Spleen (tissue), 13 donors: Measurements from ENCODE around the gene DMAC2L. TPM values are rescaled to one million over a fixed set of nuclear protein-coding genes. Genes with fewer than 3 reads are reported as not detected.

Experiments used
- DNase-seq: peaks from one replicate; pipeline ENCODE4 v3.0.0-alpha.2; 2020
- H3K27ac ChIP-seq, 8 donors: fragments of 200-600 bp; sonication (generic) in 7 of 8; 1 replicate in 4 of 8; 2 replicates in 4 of 8; pipeline versions ENCODE4 v1.5.0 to v1.8.0; 2016 to 2021; ENCODE audit warnings: inconsistent platforms in 4 of 8, mild to moderate bottlenecking in 4 of 8, moderate library complexity in 1 of 8
- H3K27me3 ChIP-seq, 7 donors: fragments of 200-600 bp; sonication (generic) in 6 of 7; replicated peaks in 1 of 7; 1 replicate in 4 of 7; 2 replicates in 3 of 7; pipeline versions ENCODE4 v1.5.0 to v1.8.0; 2016 to 2021; ENCODE audit warnings: inconsistent platforms in 3 of 7, mild to moderate bottlenecking in 1 of 7
- H3K36me3 ChIP-seq, 6 donors: fragments of 200-600 bp; sonication (generic) in 5 of 6; 1 replicate in 4 of 6; 2 replicates in 2 of 6; pipeline versions ENCODE4 v1.5.0 to v1.8.0; 2016 to 2021; ENCODE audit warnings: inconsistent platforms in 2 of 6
- H3K4me1 ChIP-seq, 6 donors: fragments of 200-600 bp; sonication (generic) in 5 of 6; 1 replicate in 3 of 6; 2 replicates in 3 of 6; pipeline versions ENCODE4 v1.5.0 to v1.8.0; 2016 to 2021; ENCODE audit warnings: inconsistent platforms in 3 of 6
- H3K4me3 ChIP-seq, 8 donors: fragments of 200-600 bp; sonication (generic) in 7 of 8; 1 replicate in 4 of 8; 2 replicates in 4 of 8; pipeline versions ENCODE4 v1.5.0 to v1.8.0; 2016 to 2021; ENCODE audit warnings: inconsistent platforms in 4 of 8, mild to moderate bottlenecking in 4 of 8, moderate library complexity in 2 of 8
- H3K9me3 ChIP-seq, 8 donors: fragments of 200-600 bp; sonication (generic) in 7 of 8; 1 replicate in 4 of 8; 2 replicates in 4 of 8; pipeline versions ENCODE4 v1.5.0 to v1.8.0; 2016 to 2021; ENCODE audit warnings: inconsistent platforms in 4 of 8
- CTCF ChIP-seq, 11 experiments: fragments of 200-600 bp in 7 of 11; fragments of 450-650 bp in 4 of 11; sonication (generic) in 4 of 11; IDR thresholded peaks in 8 of 11; conservative IDR thresholded peaks in 3 of 11; 1 replicate in 7 of 11; 2 replicates in 4 of 11; pipeline versions ENCODE4 v1.4.0 to v1.8.0; 2016 to 2021; ENCODE audit warnings: antibody characterized with exemption in 11 of 11, inconsistent platforms in 4 of 11, mild to moderate bottlenecking in 1 of 11
- POLR2A ChIP-seq, 3 donors: fragments of 450-650 bp; IDR thresholded peaks; one replicate each; pipeline ENCODE4 v1.5.1; 2017; ENCODE audit warnings: antibody characterized with exemption in 3 of 3, mild to moderate bottlenecking in 1 of 3
- POLR2AphosphoS5 ChIP-seq, 3 donors: sonication (generic); formaldehyde crosslinking; IDR thresholded peaks; one replicate each; pipeline ENCODE4 v1.5.1; 2017; ENCODE audit warnings: antibody characterized with exemption in 3 of 3
- WGBS, 5 donors: extraction: QIAGEN DNeasy Blood & Tissue Kit in 3 of 5; methylation state at CpG; one replicate each; pipeline versions ENCODE4 v1.1.5 to v1.1.7; 2013 to 2018; 5-methylcytosine and 5-hydroxymethylcytosine counted together
- intact Hi-C: fragments of 100-400 bp; cut with DNase I; formaldehyde crosslinking; loops from one replicate; pipeline ENCODE4 v1.15.0; 2023; ENCODE audit warnings: low total_unique reads
- long read RNA-seq, 2 donors: transcript quantifications; one replicate each; lab custom pipeline, GENCODE V29; 2026
- polyA plus RNA-seq, 3 donors: library from polyadenylated mRNA; stranded (reverse); fragments of 200-250 nt; gene quantifications; one replicate each; pipeline ENCODE4 v1.2.1, GENCODE V29; 2013
- total RNA-seq, 7 donors: library from RNA; depleted of rRNA in 3 of 7; stranded (reverse); fragments of >200 nt in 3 of 7; fragmentation: NEBNext Ultra II Directional in 4 of 7; extraction: Animal tissue kit (Norgen Biotek cat#: 25700) in 4 of 7; gene quantifications; one replicate each; pipeline versions ENCODE4 v1.1.0 to v1.2.1, GENCODE V29; 2016 to 2021
- donor health status: healthy with polysubstance abuse.
- donor health status: DM: no; HTN: no; CAD: no; lungs with moderate emphysema.
- donor health status: DM: no; HTN: no; CAD: no.
- donor health status: Bipolar disorder and iron deficiency.
- donor health status: healthy.
- donor health status: DM: no; HTN: no; CAD: no.
- donor health status: DM: yes; HTN: yes; CAD: no.

Gene DMAC2L, protein sequence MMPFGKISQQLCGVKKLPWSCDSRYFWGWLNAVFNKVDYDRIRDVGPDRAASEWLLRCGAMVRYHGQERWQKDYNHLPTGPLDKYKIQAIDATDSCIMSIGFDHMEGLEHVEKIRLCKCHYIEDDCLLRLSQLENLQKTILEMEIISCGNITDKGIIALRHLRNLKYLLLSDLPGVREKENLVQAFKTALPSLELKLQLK
- total RNA-seq: 10 to 100 TPM; 10.0 to 24.7 (median 20.5) TPM
- 10 to 100 TPM; 15.7 to 17.0 (median 17.0) TPM for polyA plus RNA-seq
- long read RNA-seq, donor 1, transcript ATP5S-207 (5 exons, 2,008 nt): major isoform, 5 of 7 reads
- long read RNA-seq, donor 1, partial matches to known transcripts: 0 of 7 reads
- long read RNA-seq, donor 1, other reads (novel, unspliced or antisense): 0 of 7 reads
- long read RNA-seq, donor 2, partial matches to known transcripts: 0 of 4 reads
- long read RNA-seq, donor 2, other reads (novel, unspliced or antisense): 0 of 4 reads

DNA sequence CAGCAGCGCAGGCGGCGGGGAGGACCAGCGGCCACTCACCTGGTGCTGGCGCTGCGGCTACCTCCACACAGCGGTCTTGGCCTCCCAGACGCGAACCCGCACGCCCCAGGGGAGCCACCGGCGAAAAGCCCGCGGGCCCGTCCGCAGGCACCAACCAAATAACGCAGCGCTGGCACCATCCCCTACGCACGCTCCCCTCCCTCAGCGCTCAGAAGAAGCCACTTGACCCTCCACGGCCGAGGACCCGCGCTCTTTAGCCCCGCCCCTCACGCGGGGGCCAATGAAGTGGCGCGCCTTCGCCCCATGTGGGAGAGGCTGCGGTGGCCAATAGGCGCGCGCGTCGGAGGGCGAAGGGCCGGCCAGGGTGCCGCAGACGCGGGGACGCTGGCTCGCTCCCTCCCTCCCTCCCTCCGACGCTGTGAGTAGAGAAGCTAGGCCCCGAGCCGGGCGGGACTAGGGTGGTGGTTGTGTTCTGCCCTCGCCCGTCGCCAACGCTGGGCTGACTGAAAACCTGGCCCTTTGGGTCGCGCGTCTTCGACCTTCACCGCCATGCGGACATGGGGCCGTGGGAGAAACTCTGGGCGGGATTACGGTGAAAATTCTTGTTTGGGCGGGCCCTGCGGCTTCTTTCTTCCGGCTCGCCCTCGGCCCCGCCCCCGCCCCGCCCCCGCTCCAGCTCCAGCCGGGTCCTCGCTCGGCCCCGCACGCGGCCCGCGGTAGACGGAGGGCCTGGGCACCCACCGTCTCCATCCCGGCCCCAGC is at the start of gene DMAC2L, which contains the start of gene L2HGDH:
DMAC2L (plus strand) TSS at position 353 of the 762 bp plus-strand sequence. CDS start 9,164 bp downstream, outside the sequence.
L2HGDH (minus strand) TSS at position 258 of the 762 bp plus-strand sequence; CDS start at position 179, 79 bp downstream.
- peak within 1 kb of the TSS; percentile 90 to 98 (median 93) for H3K27ac ChIP-seq
- H3K9me3 ChIP-seq: no peaks in the 10 kb centered on the region
- peaks cover 0 to 9% (median 0%) of the 10 kb centered on the region in 6 donors for H3K36me3 ChIP-seq
- peaks cover 10 to 41% (median 21%) of the 10 kb centered on the region in 6 donors for H3K4me1 ChIP-seq
- intact Hi-C loops: no loop called here
- WGBS, 5 donors: 0 to 1% (median 0%) methylated on average over 6 to 83 of the region's 83 CpGs
- TF ChIP-seq POLR2AphosphoS5 (IDR thresholded peaks at IDR 0.05): peak; percentile 95 to 97 (median 96)
- TF ChIP-seq CTCF (IDR thresholded peaks at IDR 0.05 in 8 of 11, conservative IDR thresholded peaks at IDR 0.05 in 3 of 11): peak in 5 of 11 experiments; percentile 14 to 55 (median 22)
- peak in 2 of 3 donors; percentile 59 to 80 for TF ChIP-seq POLR2A (IDR thresholded peaks at IDR 0.05)
- peak; percentile 96 for DNase-seq
- H3K4me3 ChIP-seq: peak within 1 kb of the TSS; percentile 68 to 96 (median 86)
- H3K27me3 ChIP-seq: no peaks in the 10 kb centered on the region

GRCh38 chr14:50262865-50263264 is 49.3 kb upstream of the DMAC2L start:
- intact Hi-C loops: no loop called here
- TF ChIP-seq POLR2A (IDR thresholded peaks at IDR 0.05): no peak
- TF ChIP-seq CTCF (IDR thresholded peaks at IDR 0.05 in 8 of 11, conservative IDR thresholded peaks at IDR 0.05 in 3 of 11): no peak
- no peak for TF ChIP-seq POLR2AphosphoS5 (IDR thresholded peaks at IDR 0.05)
- WGBS, 5 donors: 77 to 88% (median 85%) methylated on average over 2 of the region's 2 CpGs
- Histone ChIP-seq H3K27ac (no peak overlapping the region), H3K27me3 (no peaks in the 10 kb centered on the region), H3K4me3 (no peak overlapping the region), H3K9me3 (no peaks in the 10 kb centered on the region), H3K4me1 (no peaks in the 10 kb centered on the region), H3K36me3 (peaks cover 0 to 5% (median 0%) of the 10 kb centered on the region in 6 donors)
- no peak for DNase-seq

DNA sequence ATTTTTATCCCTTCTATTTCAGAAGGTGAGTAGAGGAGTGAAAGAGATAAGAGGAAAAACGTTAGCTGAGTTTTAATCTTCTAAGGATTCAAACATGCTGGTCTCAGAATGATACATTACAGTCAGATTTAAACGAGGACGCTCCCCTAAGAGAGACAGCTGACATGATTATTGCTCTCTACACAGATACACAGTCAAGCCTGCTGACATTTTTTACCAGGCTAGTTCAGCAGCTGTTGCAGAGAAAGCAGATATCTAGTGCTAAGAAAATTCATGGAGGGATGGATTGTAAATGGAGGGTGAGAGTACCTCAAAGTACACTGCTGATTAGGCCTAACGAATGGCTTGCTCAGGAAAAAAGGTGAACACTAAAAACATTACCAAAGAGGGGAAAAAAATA is 48.8 kb upstream of the DMAC2L start:
- 79 to 90% (median 88%) methylated on average over 4 of the region's 4 CpGs for WGBS, 5 donors
- TF ChIP-seq POLR2A (IDR thresholded peaks at IDR 0.05): no peak
- TF ChIP-seq CTCF (IDR thresholded peaks at IDR 0.05 in 8 of 11, conservative IDR thresholded peaks at IDR 0.05 in 3 of 11): no peak
- no peak for TF ChIP-seq POLR2AphosphoS5 (IDR thresholded peaks at IDR 0.05)
- Histone ChIP-seq H3K36me3 (peaks cover 0 to 5% (median 0%) of the 10 kb centered on the region in 6 donors), H3K9me3 (no peaks in the 10 kb centered on the region), H3K4me1 (no peaks in the 10 kb centered on the region), H3K27ac (no peak overlapping the region), H3K27me3 (no peaks in the 10 kb centered on the region), H3K4me3 (no peak overlapping the region)
- intact Hi-C loops: no loop called here
- no peak for DNase-seq
